NCI-H146 treated with DMSO at 0.1 percent for 48 hours (cell line): ENCODE data around the gene AFAP1L1.

Source experiments
- DNase-seq: peaks from one replicate; lab custom pipeline; 2025; ENCODE audit not compliant: unreplicated experiment; lab: John Stamatoyannopoulos, UW

The AFAP1L1 gene

GRCh38 chr5:149344151-149344550 is 72.5 kb downstream of the AFAP1L1 start:
- no peak for DNase-seq

- DNase-seq = peak; percentile 86
Measured at GRCh38 chr5:149345147-149345891, 73.7 kb downstream of the AFAP1L1 start, which contains the start of gene GRPEL2. Gene GRPEL2 (plus strand): TSS chr5:149345499. CDS start chr5:149345540, 41 bp downstream.

GRCh38 chr5:149345892-149346222 is 74.2 kb downstream of the AFAP1L1 start:
- no peak for DNase-seq

GRCh38 chr5:149348518-149348917 is 76.9 kb downstream of the AFAP1L1 start:
- no peak for DNase-seq

GRCh38 chr5:149349382-149349781 is 77.7 kb downstream of the AFAP1L1 start:
- no peak for DNase-seq

- DNase-seq = no peak
Measured at GRCh38 chr5:149352169-149352568, 80.5 kb downstream of the AFAP1L1 start.

- DNase-seq = no peak
Measured at GRCh38 chr5:149353911-149354310, 82.3 kb downstream of the AFAP1L1 start.

- no peak for DNase-seq
Measured at GRCh38 chr5:149355688-149356087, 84.0 kb downstream of the AFAP1L1 start.

- no peak for DNase-seq
Measured at GRCh38 chr5:149356391-149356790, 84.7 kb downstream of the AFAP1L1 start.

GRCh38 chr5:149357370-149358293 is 86.0 kb downstream of the AFAP1L1 start, which contains the start of gene PCYOX1L:
Gene PCYOX1L (plus strand): TSS chr5:149358046. CDS start chr5:149358069, 23 bp downstream.
- peak; percentile 94 for DNase-seq

GRCh38 chr5:149358294-149358651 is 86.6 kb downstream of the AFAP1L1 start:
- peak; percentile 11 for DNase-seq

GRCh38 chr5:149358868-149359495 is 87.3 kb downstream of the AFAP1L1 start:
- DNase-seq = no peak

GRCh38 chr5:149360272-149360671 is 88.6 kb downstream of the AFAP1L1 start:
- no peak for DNase-seq

- no peak for DNase-seq
Measured at GRCh38 chr5:149362541-149362940, 90.9 kb downstream of the AFAP1L1 start.

- no peak for DNase-seq
Measured at GRCh38 chr5:149363358-149363757, 91.7 kb downstream of the AFAP1L1 start.

- DNase-seq = no peak
Measured at GRCh38 chr5:149363936-149364335, 92.3 kb downstream of the AFAP1L1 start.

GRCh38 chr5:149364719-149365118 is 93.1 kb downstream of the AFAP1L1 start:
- DNase-seq = no peak

- no peak for DNase-seq
Measured at GRCh38 chr5:149365418-149365817, 93.8 kb downstream of the AFAP1L1 start.

- no peak for DNase-seq
Measured at GRCh38 chr5:149366169-149366729, 94.6 kb downstream of the AFAP1L1 start.

- peak; percentile 44 for DNase-seq
Measured at GRCh38 chr5:149367249-149367971, 95.8 kb downstream of the AFAP1L1 start.
